Activated T-cell treated with anti-CD3 and anti-CD28 coated beads, Interleukin-2, amount 50 U/mL, for 24 hours (primary cell): ENCODE results near the gene SMCO3.

Experiments
- DNase-seq: peaks from one replicate; pipeline ENCODE4 v3.0.0-alpha.2; 2020
- H3K27ac Mint-ChIP-seq: 2 replicates; pipeline ENCODE4 v1.8.0; 2020; ENCODE audit warnings: mild to moderate bottlenecking, mixed read lengths
- H3K27me3 Mint-ChIP-seq: 2 replicates; pipeline ENCODE4 v1.8.0; 2020; ENCODE audit warnings: mixed read lengths
- H3K36me3 Mint-ChIP-seq: 2 replicates; pipeline ENCODE4 v1.8.0; 2020; ENCODE audit warnings: low read depth, mixed read lengths
- H3K4me1 Mint-ChIP-seq: 2 replicates; pipeline ENCODE4 v1.8.0; 2020; ENCODE audit warnings: low read depth, mixed read lengths
- H3K4me3 Mint-ChIP-seq: 2 replicates; pipeline ENCODE4 v1.8.0; 2020; ENCODE audit warnings: mild to moderate bottlenecking, moderate library complexity, mixed read lengths
- H3K9me3 Mint-ChIP-seq: 2 replicates; pipeline ENCODE4 v1.8.0; 2020; ENCODE audit warnings: mixed read lengths

SMCO3 gene

DNA sequence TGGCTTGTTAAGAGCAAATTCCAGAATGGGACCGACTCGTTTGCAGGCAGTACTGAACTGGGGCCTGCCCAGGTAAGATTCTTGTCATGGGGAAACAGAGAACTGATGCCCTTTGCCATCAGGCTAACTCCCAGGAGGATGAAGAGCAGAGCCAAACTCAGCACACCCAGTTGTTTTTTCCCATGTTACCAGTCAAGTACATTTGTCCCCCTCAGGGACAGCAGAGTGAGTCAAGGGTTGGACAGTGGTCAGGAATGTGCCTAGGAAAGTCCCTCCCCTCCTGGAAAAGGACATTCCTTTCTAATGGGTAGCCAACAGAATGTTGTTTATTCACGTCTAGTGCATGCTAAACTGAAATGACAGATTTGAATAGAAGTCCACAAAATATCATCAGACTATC, 27.8 kb upstream of the SMCO3 start:
- H3K36me3 Mint-ChIP-seq, result no peaks in the 10 kb centered on the region
- H3K4me3 Mint-ChIP-seq, result no peak overlapping the region
- H3K27ac Mint-ChIP-seq, result no peak overlapping the region
- DNase-seq, result no peak
- no peaks in the 10 kb centered on the region for H3K9me3 Mint-ChIP-seq
- H3K27me3 Mint-ChIP-seq, result peaks cover 13% of the 10 kb centered on the region
- H3K4me1 Mint-ChIP-seq, result peaks cover 11% of the 10 kb centered on the region

DNA sequence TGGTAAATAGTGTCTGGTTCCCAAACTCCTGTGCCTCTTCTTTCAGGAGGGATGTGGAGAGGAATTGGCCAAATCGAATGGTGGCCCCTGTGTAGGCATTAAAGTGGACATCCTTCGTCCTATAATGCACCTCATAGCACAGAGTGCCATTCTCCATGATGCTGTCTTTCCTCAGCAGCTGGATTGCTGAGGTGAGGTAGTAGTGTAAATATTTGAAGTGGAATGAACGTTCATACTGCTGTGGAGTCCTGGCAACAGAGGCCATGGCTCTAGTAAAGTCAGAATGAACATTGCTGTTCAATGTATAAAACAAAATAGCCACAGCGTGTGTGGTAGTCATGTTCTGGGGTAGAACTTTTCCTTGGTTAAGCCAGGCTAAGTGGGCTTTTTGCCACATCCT, 26.6 kb upstream of the SMCO3 start:
- Mint-ChIP-seq H3K27ac (no peak overlapping the region), H3K36me3 (no peaks in the 10 kb centered on the region), H3K4me1 (peaks cover 7% of the 10 kb centered on the region), H3K27me3 (peaks cover 16% of the 10 kb centered on the region), H3K4me3 (no peak overlapping the region), H3K9me3 (no peaks in the 10 kb centered on the region)
- DNase-seq, result no peak

DNA sequence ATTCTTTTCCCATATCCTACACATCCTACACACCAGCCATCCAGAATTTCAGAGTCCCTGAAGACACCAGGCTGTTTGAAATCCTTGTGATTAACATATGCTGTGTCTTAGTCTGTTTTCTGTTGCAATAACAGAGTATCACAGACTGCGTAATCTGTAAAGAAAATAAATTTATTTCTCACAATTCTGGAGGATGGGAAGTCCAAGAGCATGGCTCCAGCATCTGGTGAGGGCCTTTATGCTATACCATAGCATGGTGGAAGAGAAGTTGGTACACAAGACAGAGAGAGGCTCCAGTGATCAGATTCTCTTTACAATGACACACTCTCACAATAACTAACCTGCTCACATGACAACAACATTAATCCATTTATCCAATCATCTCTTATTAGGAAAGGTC, 25.3 kb upstream of the SMCO3 start:
- Mint-ChIP-seq H3K36me3 (no peaks in the 10 kb centered on the region), H3K27ac (no peak overlapping the region), H3K4me3 (no peak overlapping the region), H3K9me3 (no peaks in the 10 kb centered on the region), H3K27me3 (peaks cover 23% of the 10 kb centered on the region), H3K4me1 (peaks cover 2% of the 10 kb centered on the region)
- DNase-seq, result no peak

DNA sequence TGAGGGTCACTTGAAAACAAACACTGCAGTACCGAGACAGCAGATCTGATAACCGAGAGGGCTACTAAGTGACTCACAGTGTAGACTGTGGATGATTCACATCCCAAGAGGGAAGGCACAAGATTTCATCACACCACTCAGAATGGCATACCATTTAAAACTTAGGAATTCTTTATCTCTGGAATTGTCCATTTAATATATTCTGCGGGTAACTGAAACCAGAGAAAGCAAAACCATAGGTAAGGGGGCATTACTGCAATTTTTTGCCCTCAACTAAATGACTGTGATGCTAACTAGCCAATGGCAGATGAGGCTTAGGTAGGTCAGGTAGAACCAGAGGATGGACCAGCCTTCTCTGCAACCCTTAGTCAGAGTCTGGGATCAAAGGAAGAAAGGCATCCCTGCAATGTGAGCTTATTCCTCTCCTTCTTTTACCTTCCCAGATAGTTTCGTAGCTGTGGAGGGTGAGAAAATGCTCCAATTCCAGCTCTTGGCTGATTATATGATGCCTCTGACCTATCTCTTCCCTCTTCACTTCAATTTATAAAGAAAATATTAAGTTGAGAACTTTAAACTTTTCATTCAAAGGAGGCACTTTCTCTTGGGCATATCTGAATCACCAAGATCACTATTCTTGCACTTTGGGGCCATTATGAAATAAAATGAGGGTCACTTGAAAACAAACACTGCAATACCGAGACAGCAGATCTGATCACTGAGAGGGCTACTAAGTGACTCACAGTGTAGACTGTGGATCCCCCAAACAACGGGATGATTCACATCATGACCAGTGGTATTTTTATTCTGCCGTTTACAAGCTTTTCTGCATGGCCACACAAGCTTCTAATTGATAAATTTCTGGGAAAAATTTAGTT, 22.6 kb upstream of the SMCO3 start:
- H3K4me1 Mint-ChIP-seq, result peaks cover 2% of the 10 kb centered on the region
- no peak overlapping the region for H3K27ac Mint-ChIP-seq
- no peaks in the 10 kb centered on the region for H3K9me3 Mint-ChIP-seq
- DNase-seq, result no peak
- H3K27me3 Mint-ChIP-seq, result peaks cover 31% of the 10 kb centered on the region
- no peaks in the 10 kb centered on the region for H3K36me3 Mint-ChIP-seq
- H3K4me3 Mint-ChIP-seq, result no peak overlapping the region

DNA sequence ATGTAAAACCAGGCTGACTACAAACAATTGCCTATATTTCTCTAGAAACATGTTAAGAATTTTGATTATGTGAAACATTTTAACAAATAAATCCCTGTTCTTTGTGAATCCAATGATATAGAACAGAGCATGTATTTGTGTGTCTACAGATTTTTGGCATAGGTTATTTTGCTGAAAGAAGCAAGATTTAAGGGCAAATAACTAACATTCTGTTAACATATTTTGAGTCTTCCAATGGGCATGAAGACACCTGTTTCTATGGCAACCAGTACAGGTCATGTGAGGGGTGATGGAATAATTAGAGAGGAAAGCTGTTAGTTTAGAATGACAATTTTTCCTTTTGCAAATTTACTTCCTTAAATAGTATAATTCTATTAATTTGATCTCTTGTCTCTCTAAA, 20.5 kb upstream of the SMCO3 start:
- DNase-seq, result no peak
- H3K9me3 Mint-ChIP-seq, result no peaks in the 10 kb centered on the region
- H3K27ac Mint-ChIP-seq, result no peak overlapping the region
- H3K4me3 Mint-ChIP-seq, result no peak overlapping the region
- H3K4me1 Mint-ChIP-seq, result peaks cover 2% of the 10 kb centered on the region
- H3K27me3 Mint-ChIP-seq, result peaks cover 28% of the 10 kb centered on the region
- no peaks in the 10 kb centered on the region for H3K36me3 Mint-ChIP-seq

DNA sequence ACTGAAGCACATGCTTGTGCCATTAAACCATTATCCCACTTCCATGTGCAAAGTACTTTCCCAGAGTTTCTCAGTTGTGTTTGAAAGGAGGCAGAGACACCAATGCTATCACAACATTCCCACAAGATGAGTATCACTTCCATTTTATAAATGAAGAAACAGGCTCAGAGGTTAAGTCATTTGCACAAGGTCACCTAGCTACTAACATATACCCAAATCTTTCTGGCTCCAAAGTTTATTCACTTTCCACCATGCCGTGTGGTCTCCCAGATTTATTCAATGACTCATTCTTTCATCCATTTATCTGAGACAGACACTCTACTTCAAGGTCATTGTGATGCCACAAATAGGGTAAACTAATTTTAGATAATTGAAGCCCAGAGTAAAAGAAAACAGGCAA, 20.0 kb upstream of the SMCO3 start:
- Mint-ChIP-seq H3K4me3 (no peak overlapping the region), H3K9me3 (no peaks in the 10 kb centered on the region), H3K4me1 (peaks cover 2% of the 10 kb centered on the region), H3K36me3 (no peaks in the 10 kb centered on the region), H3K27me3 (peaks cover 22% of the 10 kb centered on the region), H3K27ac (no peak overlapping the region)
- DNase-seq, result no peak

DNA sequence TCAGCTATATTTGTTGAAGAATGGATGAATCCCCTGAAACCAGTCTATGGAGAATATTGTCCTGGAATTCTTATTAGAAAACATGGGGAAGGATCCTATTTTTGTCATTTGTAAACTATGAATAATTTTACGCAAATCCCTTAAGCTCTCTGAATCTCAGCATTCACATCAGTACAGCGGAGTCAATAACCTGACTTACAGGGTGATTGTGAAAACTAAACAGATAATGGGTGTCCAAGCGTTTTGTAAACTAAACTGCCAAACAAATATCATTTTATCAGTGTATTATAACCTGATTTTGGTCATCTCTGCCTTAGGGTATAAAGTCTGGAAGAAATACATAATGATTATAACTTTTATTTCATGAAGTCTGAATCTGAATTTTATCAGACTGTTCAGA, 19.4 kb upstream of the SMCO3 start:
- DNase-seq, result no peak
- Mint-ChIP-seq H3K27me3 (peaks cover 22% of the 10 kb centered on the region), H3K4me3 (no peak overlapping the region), H3K36me3 (no peaks in the 10 kb centered on the region), H3K4me1 (peaks cover 2% of the 10 kb centered on the region), H3K27ac (no peak overlapping the region), H3K9me3 (no peaks in the 10 kb centered on the region)

DNA sequence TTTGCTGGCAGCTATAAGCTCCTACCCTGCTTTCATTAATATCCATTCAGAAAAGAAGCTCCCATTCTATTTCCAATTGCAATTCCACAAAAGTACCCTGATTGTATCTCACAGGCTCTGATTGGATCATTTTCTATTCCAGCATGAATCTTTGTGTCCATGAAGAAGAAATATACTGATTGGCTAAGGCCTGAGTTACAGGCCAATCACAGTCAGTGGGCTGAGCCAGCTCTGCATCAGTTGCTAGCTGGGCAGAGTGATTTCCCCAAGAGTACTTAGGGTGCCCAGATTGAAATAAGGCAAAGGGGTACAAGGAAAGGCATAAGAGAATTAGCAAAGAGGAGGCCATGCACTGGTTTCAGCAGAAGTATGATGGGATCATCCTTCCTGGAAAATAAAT, 14.9 kb upstream of the SMCO3 start:
- Mint-ChIP-seq H3K4me1 (peaks cover 14% of the 10 kb centered on the region), H3K4me3 (no peak overlapping the region), H3K27ac (no peak overlapping the region), H3K36me3 (no peaks in the 10 kb centered on the region), H3K9me3 (no peaks in the 10 kb centered on the region), H3K27me3 (peaks cover 6% of the 10 kb centered on the region)
- DNase-seq, result no peak

DNA sequence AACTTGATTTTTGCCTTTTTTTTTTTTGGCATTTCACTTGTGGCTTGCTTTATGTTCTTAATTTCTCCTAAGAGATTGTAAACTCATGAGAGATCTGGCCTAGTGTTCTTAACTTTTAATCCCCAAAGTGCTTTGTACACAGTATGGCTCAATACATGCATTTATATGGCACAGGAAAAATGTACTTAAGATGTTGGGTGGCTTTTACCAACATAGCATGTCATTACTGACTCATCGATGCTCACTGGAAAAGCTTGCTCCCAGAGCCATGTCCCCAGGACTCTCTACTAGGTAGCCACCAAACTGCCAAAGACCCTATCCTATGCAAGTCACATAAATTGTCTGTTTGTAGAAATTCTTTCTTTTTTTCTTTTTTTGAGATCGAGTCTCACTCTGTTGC, 13.1 kb upstream of the SMCO3 start:
- H3K4me3 Mint-ChIP-seq, result no peak overlapping the region
- H3K27me3 Mint-ChIP-seq, result no peaks in the 10 kb centered on the region

DNA sequence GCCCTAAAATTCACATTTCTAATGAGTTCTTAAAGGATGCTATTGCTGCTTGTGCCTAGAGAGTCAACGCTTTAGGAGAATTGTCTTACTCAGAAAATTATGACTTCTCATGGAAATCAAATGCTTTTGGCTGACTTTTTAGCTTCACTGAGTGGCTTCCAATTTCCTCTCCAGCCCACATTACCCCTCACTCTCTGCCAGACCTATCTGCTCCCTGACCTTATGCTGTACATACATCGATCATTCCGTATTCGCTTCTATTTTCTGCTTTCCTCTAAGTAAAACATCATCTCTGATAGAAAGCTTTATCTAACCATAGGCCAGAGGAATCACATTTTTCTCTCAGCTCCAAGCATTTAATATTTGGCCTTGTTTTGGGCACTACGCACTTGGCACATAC, 12.5 kb upstream of the SMCO3 start:
- peaks cover 24% of the 10 kb centered on the region for H3K4me1 Mint-ChIP-seq
- H3K4me3 Mint-ChIP-seq, result no peak overlapping the region
- no peaks in the 10 kb centered on the region for H3K9me3 Mint-ChIP-seq
- no peak for DNase-seq
- H3K27ac Mint-ChIP-seq, result no peak overlapping the region
- no peaks in the 10 kb centered on the region for H3K36me3 Mint-ChIP-seq
- H3K27me3 Mint-ChIP-seq, result no peaks in the 10 kb centered on the region

More for the DNA sequence above, 13.1 kb upstream of the SMCO3 start:
- H3K36me3 Mint-ChIP-seq, result no peaks in the 10 kb centered on the region
- H3K27ac Mint-ChIP-seq, result no peak overlapping the region
- H3K4me1 Mint-ChIP-seq, result peaks cover 24% of the 10 kb centered on the region
- DNase-seq, result no peak
- no peaks in the 10 kb centered on the region for H3K9me3 Mint-ChIP-seq

DNA sequence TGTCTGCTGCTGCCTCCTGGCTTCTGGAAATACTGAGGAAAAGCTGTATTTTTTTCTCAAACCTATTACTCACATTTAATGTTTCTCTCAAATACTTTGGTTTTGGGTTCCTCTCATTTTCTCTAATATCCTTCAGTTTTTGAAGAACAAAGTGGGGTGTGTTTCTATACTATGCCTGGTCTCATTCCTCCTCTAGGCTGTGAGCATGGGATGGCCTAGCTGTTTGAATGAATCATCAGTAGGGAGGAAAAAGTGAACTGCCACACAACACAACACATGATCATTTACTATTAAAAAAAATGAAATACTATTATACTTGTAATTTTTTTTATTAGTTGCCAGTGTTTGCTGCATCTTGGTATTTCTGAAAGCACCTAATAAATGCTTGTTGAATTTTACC, 11.3 kb upstream of the SMCO3 start:
- Mint-ChIP-seq H3K4me1 (peaks cover 24% of the 10 kb centered on the region), H3K36me3 (no peaks in the 10 kb centered on the region), H3K27me3 (no peaks in the 10 kb centered on the region), H3K4me3 (no peak overlapping the region), H3K9me3 (no peaks in the 10 kb centered on the region), H3K27ac (peak overlapping the region; percentile 76)
- no peak for DNase-seq

DNA sequence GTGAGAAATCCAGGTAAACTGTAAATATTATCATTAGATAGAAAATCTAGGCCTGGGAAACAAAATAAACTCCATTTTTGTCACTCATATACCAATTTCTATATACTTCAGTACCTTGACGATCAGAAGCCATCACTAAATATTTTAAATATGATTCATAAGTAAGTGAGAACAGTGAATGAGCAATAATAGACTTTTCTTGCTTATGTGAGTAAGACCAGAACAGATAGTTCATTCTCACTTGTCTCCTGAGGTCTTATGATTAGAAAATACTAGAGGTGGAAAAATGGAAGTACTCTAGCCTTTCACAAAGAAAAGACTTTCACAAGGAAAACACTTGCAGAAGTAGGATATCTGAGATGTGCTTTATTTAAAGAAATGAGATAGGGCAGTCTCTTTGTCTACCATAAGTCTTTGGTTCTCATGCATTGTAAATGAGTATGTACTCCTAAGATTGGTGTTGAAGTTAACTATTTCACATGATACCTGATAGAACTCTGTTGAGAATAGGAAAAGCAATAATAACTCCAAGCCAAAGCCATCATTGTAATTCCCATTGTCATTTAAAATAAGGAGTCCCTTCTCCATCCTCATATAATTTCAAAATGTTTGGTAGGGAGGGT, 10.1 kb upstream of the SMCO3 start:
- Mint-ChIP-seq H3K4me3 (no peak overlapping the region), H3K4me1 (peaks cover 24% of the 10 kb centered on the region), H3K36me3 (no peaks in the 10 kb centered on the region), H3K27ac (peak overlapping the region; percentile 76), H3K9me3 (no peaks in the 10 kb centered on the region), H3K27me3 (no peaks in the 10 kb centered on the region)
- DNase-seq, result no peak

DNA sequence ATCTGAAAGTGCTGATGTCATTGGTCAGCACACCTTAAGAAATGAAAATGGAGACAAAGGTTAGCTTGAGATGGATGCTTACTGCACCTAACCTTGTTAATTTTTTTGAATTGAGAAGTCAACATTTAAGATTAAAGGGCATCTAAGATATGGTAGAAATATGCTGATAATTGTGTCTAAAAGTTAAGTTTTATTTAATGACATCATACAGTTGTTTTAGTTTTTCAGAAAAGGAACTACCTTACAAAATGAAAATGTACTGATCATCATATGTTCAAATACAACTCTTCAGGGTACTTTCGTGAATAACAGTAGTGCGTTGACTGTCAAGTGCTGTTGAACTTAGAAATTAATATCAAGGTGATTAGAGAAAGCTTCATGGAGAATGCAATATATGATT, 2.5 kb downstream of the SMCO3 start:
- H3K4me1 Mint-ChIP-seq, result peaks cover 15% of the 10 kb centered on the region
- no peaks in the 10 kb centered on the region for H3K9me3 Mint-ChIP-seq
- no peak overlapping the region for H3K27ac Mint-ChIP-seq
- no peaks in the 10 kb centered on the region for H3K27me3 Mint-ChIP-seq
- peaks cover 1% of the 10 kb centered on the region for H3K36me3 Mint-ChIP-seq
- DNase-seq, result no peak
- H3K4me3 Mint-ChIP-seq, result no peak overlapping the region

DNA sequence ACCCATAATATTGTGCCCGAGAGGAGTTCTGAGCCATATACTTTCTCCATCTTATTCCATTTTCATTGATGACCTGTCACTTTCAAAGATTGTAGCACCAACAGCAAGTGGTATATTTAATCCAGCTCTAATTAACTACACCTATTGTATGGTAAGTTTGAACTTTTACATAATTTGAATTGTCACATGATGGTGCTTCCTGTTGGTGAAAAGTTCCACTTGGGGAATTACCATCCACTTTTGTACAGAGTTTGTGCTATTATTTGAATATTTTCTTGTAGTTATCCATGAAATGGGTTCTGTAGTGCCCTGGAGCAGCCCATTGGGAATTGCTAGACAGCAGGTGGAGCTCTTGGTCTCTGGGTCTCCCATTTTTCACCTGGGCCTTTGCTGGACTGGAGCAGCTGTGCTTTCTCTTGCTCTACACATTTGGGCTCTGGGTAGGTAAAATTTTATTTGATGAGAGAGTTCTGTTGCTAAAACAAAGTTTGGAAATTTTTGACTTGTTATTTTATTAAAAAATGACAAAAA, 3.0 kb downstream of the SMCO3 start:
- no peak for DNase-seq
- Mint-ChIP-seq H3K4me1 (peaks cover 15% of the 10 kb centered on the region), H3K27me3 (no peaks in the 10 kb centered on the region), H3K27ac (no peak overlapping the region), H3K36me3 (peaks cover 1% of the 10 kb centered on the region), H3K9me3 (no peaks in the 10 kb centered on the region), H3K4me3 (no peak overlapping the region)
